ENCODE data around the gene LASP1. TPM values are rescaled to one million over a fixed set of nuclear protein-coding genes. Genes with fewer than 3 reads are reported as not detected.

Gene LASP1
- total and polyA plus RNA-seq, 2 of the 4 experiments (the other 2 are of a cell fraction) = 79.8 to 262 TPM

- peaks cover 5 to 17% of the 10 kb centered on the region in 2 experiments; a peak in 2 of 4 replicates for H3K79me1 ChIP-seq (ENCODE audit: low read depth in 1 of 2, low read length in 2 of 2)
- no peaks in the 10 kb centered on the region for H3K9me3 ChIP-seq (ENCODE audit: control insufficient read depth, insufficient read depth, low read length)
- H3K14ac ChIP-seq (replicated peaks; ENCODE audit: low read depth, low read length) = no peak overlapping the region
- H4K20me1 ChIP-seq (ENCODE audit: insufficient read depth, low read length) = peaks cover 19% of the 10 kb centered on the region
- H3K27me3 ChIP-seq (ENCODE audit: control insufficient read depth, insufficient read depth, low read length) = no peaks in the 10 kb centered on the region
- no peak overlapping the region for H3K23ac ChIP-seq (ENCODE audit: low read depth, low read length)
- H2BK120ac ChIP-seq (ENCODE audit: low read depth, low read length) = no peak overlapping the region
- POLR2A ChIA-PET (ENCODE audit: unreplicated experiment) = interaction anchor here (0.6 to 0.8 kb wide), 2 partner anchors 10 to 115 kb away, joined by 3 to 8 read pairs; no protein-coding TSS in a partner anchor
- H3K4me1 ChIP-seq (ENCODE audit: control insufficient read depth, insufficient read depth, low read length) = no peaks in the 10 kb centered on the region
- H3K4me3 ChIP-seq (ENCODE audit: insufficient read depth, low read depth, low read length) = no peak overlapping the region
- no peak overlapping the region for H3K18ac ChIP-seq (ENCODE audit: low read depth, low read length)
- H3K56ac ChIP-seq (ENCODE audit: extremely low read depth, insufficient read depth, low read length) = no peak overlapping the region
- H2AK5ac ChIP-seq (ENCODE audit: low read depth, low read length) = no peak overlapping the region
- no peak overlapping the region for H2BK20ac ChIP-seq (ENCODE audit: low read depth, low read length)
- H3K9me1 ChIP-seq (ENCODE audit: insufficient read depth, low read length) = 0 out of 2 replicates have a peak, but pooled peaks cover 2% of the 10 kb centered on the region
- H2AK9ac ChIP-seq (replicated peaks; ENCODE audit: low read depth, low read length, poor library complexity) = no peak overlapping the region
- H2AFZ ChIP-seq (replicated peaks; ENCODE audit: low read length, poor library complexity) = no peak overlapping the region
- no peak overlapping the region for H4K8ac ChIP-seq (ENCODE audit: low read depth in 2 of 2, low read length in 2 of 2)
- BruUV-seq (replicated peaks) = no TSS peak
- H3K27ac ChIP-seq (ENCODE audit: insufficient read depth, low read length) = no peak overlapping the region
- dilution Hi-C loops (cut with HindIII; ENCODE audit: low sequenced_read_pairs, unreplicated experiment) = no loop called here
- DNase-seq (no peak), ATAC-seq (ENCODE audit: low read depth) (no peak; the same call in 1 of the 2 replicates)
- CTCF ChIA-PET = no interaction called here
- no peak overlapping the region for H3K9ac ChIP-seq (ENCODE audit: low read depth, low read length)
- peaks cover 18% of the 10 kb centered on the region for H3K36me3 ChIP-seq (ENCODE audit: control insufficient read depth, insufficient read depth, low read length)
- TF ChIP-seq BHLHE40 (IDR thresholded peaks at IDR 0.05; ENCODE audit: low read depth, low read length) (no peak), RCOR1 (IDR thresholded peaks at IDR 0.05; ENCODE audit: insufficient replicate concordance, low read length) (no peak), NFE2L2 (IDR thresholded peaks at IDR 0.05; ENCODE audit: low read depth, low read length) (no peak), RAD21 (IDR thresholded peaks at IDR 0.05; ENCODE audit: low read length) (no peak), MAZ (IDR thresholded peaks at IDR 0.05; ENCODE audit: borderline replicate concordance, low read depth, low read length) (no peak), RFX5 (IDR thresholded peaks at IDR 0.05; ENCODE audit: low read depth, low read length) (no peak), SMC3 (IDR thresholded peaks at IDR 0.05; ENCODE audit: low read depth, low read length) (no peak), FOS (IDR thresholded peaks at IDR 0.05; ENCODE audit: low read depth, low read length) (no peak), POLR2A (IDR thresholded peaks at IDR 0.05; ENCODE audit: low read depth, low read length) (no peak), MAFK (IDR thresholded peaks at IDR 0.05; ENCODE audit: low read depth, low read length) (no peak), CHD1 (IDR thresholded peaks at IDR 0.05; ENCODE audit: low read depth, low read length) (no peak), MXI1 (IDR thresholded peaks at IDR 0.05; ENCODE audit: borderline replicate concordance, low read depth, low read length) (no peak), CEBPB (IDR thresholded peaks at IDR 0.05; ENCODE audit: low read depth, low read length) (no peak)
- TF ChIP-seq, protein P1, sequence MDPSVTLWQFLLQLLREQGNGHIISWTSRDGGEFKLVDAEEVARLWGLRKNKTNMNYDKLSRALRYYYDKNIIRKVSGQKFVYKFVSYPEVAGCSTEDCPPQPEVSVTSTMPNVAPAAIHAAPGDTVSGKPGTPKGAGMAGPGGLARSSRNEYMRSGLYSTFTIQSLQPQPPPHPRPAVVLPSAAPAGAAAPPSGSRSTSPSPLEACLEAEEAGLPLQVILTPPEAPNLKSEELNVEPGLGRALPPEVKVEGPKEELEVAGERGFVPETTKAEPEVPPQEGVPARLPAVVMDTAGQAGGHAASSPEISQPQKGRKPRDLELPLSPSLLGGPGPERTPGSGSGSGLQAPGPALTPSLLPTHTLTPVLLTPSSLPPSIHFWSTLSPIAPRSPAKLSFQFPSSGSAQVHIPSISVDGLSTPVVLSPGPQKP (IDR thresholded peaks at IDR 0.05; ENCODE audit: borderline replicate concordance, low read depth, low read length) = no peak
- TF ChIP-seq, protein P2, sequence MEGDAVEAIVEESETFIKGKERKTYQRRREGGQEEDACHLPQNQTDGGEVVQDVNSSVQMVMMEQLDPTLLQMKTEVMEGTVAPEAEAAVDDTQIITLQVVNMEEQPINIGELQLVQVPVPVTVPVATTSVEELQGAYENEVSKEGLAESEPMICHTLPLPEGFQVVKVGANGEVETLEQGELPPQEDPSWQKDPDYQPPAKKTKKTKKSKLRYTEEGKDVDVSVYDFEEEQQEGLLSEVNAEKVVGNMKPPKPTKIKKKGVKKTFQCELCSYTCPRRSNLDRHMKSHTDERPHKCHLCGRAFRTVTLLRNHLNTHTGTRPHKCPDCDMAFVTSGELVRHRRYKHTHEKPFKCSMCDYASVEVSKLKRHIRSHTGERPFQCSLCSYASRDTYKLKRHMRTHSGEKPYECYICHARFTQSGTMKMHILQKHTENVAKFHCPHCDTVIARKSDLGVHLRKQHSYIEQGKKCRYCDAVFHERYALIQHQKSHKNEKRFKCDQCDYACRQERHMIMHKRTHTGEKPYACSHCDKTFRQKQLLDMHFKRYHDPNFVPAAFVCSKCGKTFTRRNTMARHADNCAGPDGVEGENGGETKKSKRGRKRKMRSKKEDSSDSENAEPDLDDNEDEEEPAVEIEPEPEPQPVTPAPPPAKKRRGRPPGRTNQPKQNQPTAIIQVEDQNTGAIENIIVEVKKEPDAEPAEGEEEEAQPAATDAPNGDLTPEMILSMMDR (conservative IDR thresholded peaks at IDR 0.05; ENCODE audit: low read depth, low read length) = no peak
- in situ Hi-C loops (cut with MboI; ENCODE audit: low sequenced_read_pairs) = no loop called here
- no peak overlapping the region for H3K4ac ChIP-seq (ENCODE audit: low read depth, low read length)
- WGBS, 2 experiments (ENCODE audit: extremely low coverage in 2 of 2, insufficient read length in 1 of 2) = 88% methylated on average over 9 of the region's 13 CpGs; no CpG with 5 or more reads in 1 of the 2 experiments
- H4K91ac ChIP-seq (ENCODE audit: insufficient read depth, low read depth, low read length) = no peak overlapping the region
- no peak overlapping the region for H2BK15ac ChIP-seq (ENCODE audit: low read depth, low read length)
- intact Hi-C loops (cut with micrococcal nuclease) = no loop called here
- H4K5ac ChIP-seq (ENCODE audit: low read depth, low read length) = no peak overlapping the region
- no peak overlapping the region for H2BK5ac ChIP-seq (ENCODE audit: low read depth, low read length, poor library complexity, severe bottlenecking)
- no peak overlapping the region for H3K4me2 ChIP-seq (ENCODE audit: low read depth, low read length)
These were observed 25.5 kb upstream of the LASP1 start for GRCh38 chr17:38844261-38844757.

Data from IMR-90 (cell line).